SK-N-SH (cell line): ENCODE results near the gene FAM43A.

Experiments
- CTCF ChIP-seq: fragments of 200-600 bp; sonication (generic); IDR thresholded peaks from 2 replicates; pipeline ENCODE4 v1.6.1; 2017; ENCODE audit warnings: antibody characterized with exemption, mild to moderate bottlenecking, moderate library complexity
- EP300 ChIP-seq, 2 experiments: IDR thresholded peaks; 2 replicates each; pipeline versions ENCODE4 v1.4.0 to v1.6.1; 2012; ENCODE audit warnings: borderline replicate concordance in 1 of 2, low read depth in 1 of 2, low read length in 1 of 2
- EZH2phosphoT487 ChIP-seq: fragments of 200-600 bp; sonication (generic); IDR thresholded peaks from 2 replicates; pipeline ENCODE4 v1.6.1; 2017; ENCODE audit warnings: low read depth, mixed run types, mild to moderate bottlenecking, antibody characterized with exemption, moderate library complexity, borderline replicate concordance
- FOXJ3 ChIP-seq: sonication (generic); formaldehyde crosslinking; IDR thresholded peaks from 2 replicates; pipeline ENCODE4 v1.5.1; 2020; ENCODE audit warnings: mild to moderate bottlenecking, missing genetic modification reagents
- GABPA ChIP-seq: IDR thresholded peaks from 2 replicates; pipeline ENCODE4 v1.4.0; 2012; ENCODE audit warnings: low read depth, mild to moderate bottlenecking
- NFIC ChIP-seq: IDR thresholded peaks from 2 replicates; pipeline ENCODE4 v1.4.0; 2012; ENCODE audit warnings: borderline replicate concordance
- POLR2AphosphoS5 ChIP-seq: IDR thresholded peaks from 2 replicates; pipeline ENCODE4 v1.6.1; 2012; ENCODE audit warnings: low read depth, low read length
- RAD21 ChIP-seq: IDR thresholded peaks from 2 replicates; pipeline ENCODE4 v1.6.1; 2012; ENCODE audit warnings: mild to moderate bottlenecking, low read length
- RCOR1 ChIP-seq: fragments of 150-350 bp; IDR thresholded peaks from 2 replicates; pipeline ENCODE4 v1.6.1; 2017; ENCODE audit warnings: antibody characterized with exemption, low read length
- RFX5 ChIP-seq: IDR thresholded peaks from 2 replicates; pipeline ENCODE4 v1.6.1; 2012; ENCODE audit warnings: mild to moderate bottlenecking, improper control_type of control experiment, low read length
- TAF1 ChIP-seq: IDR thresholded peaks from 2 replicates; pipeline ENCODE4 v1.6.1; 2012; ENCODE audit warnings: low read depth, mild to moderate bottlenecking, low read length, moderate library complexity, borderline replicate concordance

- TF ChIP-seq POLR2AphosphoS5 (no peak), EP300 (IDR thresholded peaks at IDR 0.05; ENCODE audit: borderline replicate concordance in 1 of 2, low read depth in 1 of 2, low read length in 1 of 2) (no peak), EZH2phosphoT487 (no peak), TAF1 (no peak), CTCF (no peak), GABPA (no peak), RAD21 (no peak), NFIC (no peak), FOXJ3 (CRISPR knock-in tag) (0 out of 2 replicates have a peak, but pooled peaks have one; percentile 17), RCOR1 (no peak), RFX5 (no peak)
Observed at GRCh38 chr3:194686816-194687637, 1.3 kb downstream of the FAM43A start.
